MM.1S (cell line): ENCODE data around the gene TEX19.

Experiments
- DNase-seq: peaks from one replicate; pipeline ENCODE4 v3.0.0-alpha.2; 2015
- H2AFZ ChIP-seq: fragments of 300-600 bp; sonication (generic); 2 replicates; pipeline ENCODE4 v1.6.0; 2016; ENCODE audit warnings: antibody characterized with exemption, low read length
- H3F3A ChIP-seq: fragments of 300-600 bp; sonication (generic); 2 replicates; pipeline ENCODE4 v1.6.1; 2016; ENCODE audit warnings: mild to moderate bottlenecking, antibody characterized with exemption, low read length, moderate library complexity, mixed read lengths; ENCODE audit not compliant: insufficient read depth
- H3K27ac ChIP-seq: fragments of 300-600 bp; sonication (generic); 2 replicates; pipeline ENCODE4 v1.5.1; 2016; ENCODE audit warnings: mild to moderate bottlenecking, low read length
- H3K27me3 ChIP-seq: fragments of 300-600 bp; sonication (generic); replicated peaks from 2 replicates; pipeline ENCODE4 v1.6.0; 2016; ENCODE audit warnings: low read length; ENCODE audit not compliant: insufficient read depth
- H3K36me3 ChIP-seq: fragments of 300-600 bp; sonication (generic); replicated peaks from 2 replicates; pipeline ENCODE4 v1.6.1; 2016; ENCODE audit warnings: mild to moderate bottlenecking, low read length, mixed read lengths; ENCODE audit not compliant: insufficient read depth
- H3K4me1 ChIP-seq: fragments of 300-600 bp; sonication (generic); 2 replicates; pipeline ENCODE4 v1.6.1; 2016; ENCODE audit warnings: low read length, mixed read lengths
- H3K4me2 ChIP-seq: fragments of 300-600 bp; sonication (generic); 2 replicates; pipeline ENCODE4 v1.6.0; 2016; ENCODE audit warnings: low read depth, low read length
- H3K4me3 ChIP-seq: fragments of 300-600 bp; sonication (generic); 2 replicates; pipeline ENCODE4 v1.5.1; 2016; ENCODE audit warnings: low read length, mixed read lengths
- H3K79me2 ChIP-seq: fragments of 300-600 bp; sonication (generic); 2 replicates; pipeline ENCODE4 v1.6.1; 2016; ENCODE audit warnings: mixed run types, low read length, mixed read lengths
- H3K9ac ChIP-seq: fragments of 300-600 bp; sonication (generic); 2 replicates; pipeline ENCODE4 v1.6.1; 2016; ENCODE audit warnings: low read length, mixed read lengths
- H3K9me2 ChIP-seq: fragments of 300-600 bp; sonication (generic); replicated peaks from 2 replicates; pipeline ENCODE4 v1.6.1; 2016; ENCODE audit warnings: mild to moderate bottlenecking, low read length, mixed read lengths; ENCODE audit not compliant: insufficient read depth
- H3K9me3 ChIP-seq: fragments of 300-600 bp; sonication (generic); replicated peaks from 2 replicates; pipeline ENCODE4 v1.6.1; 2016; ENCODE audit warnings: mild to moderate bottlenecking, low read length, mixed read lengths; ENCODE audit not compliant: insufficient read depth
- H4K20me1 ChIP-seq: fragments of 300-600 bp; sonication (generic); 2 replicates; pipeline ENCODE4 v1.6.1; 2016; ENCODE audit warnings: mild to moderate bottlenecking, low read length, moderate library complexity, mixed read lengths; ENCODE audit not compliant: insufficient read depth
- EZH2 ChIP-seq: fragments of 300-600 bp; sonication (generic); optimal IDR thresholded peaks from 2 replicates; pipeline ENCODE3; 2017; ENCODE audit warnings: low read depth, mild to moderate bottlenecking, antibody characterized with exemption, low read length, mixed read lengths
- EZH2phosphoT487 ChIP-seq: fragments of 300-600 bp; sonication (generic); IDR thresholded peaks from 2 replicates; pipeline ENCODE4 v1.6.1; 2018; ENCODE audit warnings: antibody characterized with exemption, low read length
- TF ChIP-seq, protein P1 (sequence below): fragments of 300-600 bp; sonication (generic); IDR thresholded peaks from 2 replicates; pipeline ENCODE4 v1.5.1; 2016; ENCODE audit warnings: antibody characterized with exemption, low read length, mixed read lengths

The TEX19 gene

DNA sequence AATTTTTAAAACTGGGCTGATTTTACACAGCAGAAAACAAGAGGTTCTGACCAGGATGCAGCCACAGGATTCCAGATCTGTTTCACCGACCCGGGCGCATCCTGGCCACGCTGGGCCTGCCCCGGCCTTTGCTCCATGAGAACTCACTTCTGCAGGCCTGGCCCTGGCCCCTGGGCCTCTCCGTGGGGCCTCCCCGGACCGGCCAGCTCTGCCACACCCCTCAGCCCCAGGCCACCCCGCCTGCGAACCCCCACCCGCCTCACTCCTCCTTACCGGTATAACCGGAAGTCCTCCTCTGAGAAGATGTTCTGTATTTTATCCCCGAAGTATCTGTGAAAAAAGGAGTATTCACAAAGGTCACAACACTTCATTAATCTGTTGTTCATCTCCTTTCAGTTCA lies 46.0 kb downstream of the TEX19 start:
- peaks cover 29% of the 10 kb centered on the region for H3K4me1 ChIP-seq
- no peak overlapping the region for H2AFZ ChIP-seq
- no peaks in the 10 kb centered on the region for H3K9me3 ChIP-seq
- peaks cover 7% of the 10 kb centered on the region; the same call in 1 of the 2 replicates for H3K79me2 ChIP-seq
- no peak overlapping the region for H3K4me3 ChIP-seq
- no peak for TF ChIP-seq EZH2
- TF ChIP-seq, protein P1, sequence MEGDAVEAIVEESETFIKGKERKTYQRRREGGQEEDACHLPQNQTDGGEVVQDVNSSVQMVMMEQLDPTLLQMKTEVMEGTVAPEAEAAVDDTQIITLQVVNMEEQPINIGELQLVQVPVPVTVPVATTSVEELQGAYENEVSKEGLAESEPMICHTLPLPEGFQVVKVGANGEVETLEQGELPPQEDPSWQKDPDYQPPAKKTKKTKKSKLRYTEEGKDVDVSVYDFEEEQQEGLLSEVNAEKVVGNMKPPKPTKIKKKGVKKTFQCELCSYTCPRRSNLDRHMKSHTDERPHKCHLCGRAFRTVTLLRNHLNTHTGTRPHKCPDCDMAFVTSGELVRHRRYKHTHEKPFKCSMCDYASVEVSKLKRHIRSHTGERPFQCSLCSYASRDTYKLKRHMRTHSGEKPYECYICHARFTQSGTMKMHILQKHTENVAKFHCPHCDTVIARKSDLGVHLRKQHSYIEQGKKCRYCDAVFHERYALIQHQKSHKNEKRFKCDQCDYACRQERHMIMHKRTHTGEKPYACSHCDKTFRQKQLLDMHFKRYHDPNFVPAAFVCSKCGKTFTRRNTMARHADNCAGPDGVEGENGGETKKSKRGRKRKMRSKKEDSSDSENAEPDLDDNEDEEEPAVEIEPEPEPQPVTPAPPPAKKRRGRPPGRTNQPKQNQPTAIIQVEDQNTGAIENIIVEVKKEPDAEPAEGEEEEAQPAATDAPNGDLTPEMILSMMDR = no peak
- TF ChIP-seq EZH2phosphoT487 = no peak
- H3K9ac ChIP-seq = no peak overlapping the region
- no peak overlapping the region for H3K27ac ChIP-seq
- H3F3A ChIP-seq = peaks cover 25% of the 10 kb centered on the region
- DNase-seq = no peak
- H3K4me2 ChIP-seq = no peak overlapping the region
- H3K36me3 ChIP-seq = no peaks in the 10 kb centered on the region
- H4K20me1 ChIP-seq = no peaks in the 10 kb centered on the region
- no peaks in the 10 kb centered on the region for H3K27me3 ChIP-seq
- no peaks in the 10 kb centered on the region for H3K9me2 ChIP-seq

DNA sequence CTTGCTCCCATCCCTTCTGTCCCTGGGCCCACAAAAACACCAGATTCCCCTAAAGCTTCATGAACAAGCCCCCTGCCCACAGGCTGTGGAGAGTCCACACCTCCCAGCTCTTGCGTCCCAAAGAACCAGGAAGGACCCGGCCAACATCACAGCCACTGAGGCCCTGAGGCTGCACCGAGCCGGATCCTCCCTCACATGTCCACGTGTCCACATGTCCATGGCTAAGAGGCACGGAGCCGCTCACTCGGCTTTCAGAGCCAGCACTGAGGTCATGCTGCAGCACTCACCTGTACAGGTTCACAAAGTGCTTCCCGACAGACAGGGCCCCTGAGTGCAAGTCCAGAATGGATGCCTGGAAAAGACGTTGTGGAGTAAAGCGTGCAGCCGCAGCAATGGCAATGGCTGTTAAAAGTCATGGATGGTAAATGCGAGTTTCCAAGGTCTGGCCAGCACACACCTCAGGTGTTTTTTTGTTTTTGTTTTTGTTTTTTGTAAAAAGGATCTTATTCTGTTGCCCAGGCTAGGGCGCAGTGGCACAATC lies 47.2 kb downstream of the TEX19 start:
- no peaks in the 10 kb centered on the region for H4K20me1 ChIP-seq
- H3K36me3 ChIP-seq = no peaks in the 10 kb centered on the region
- H3K27ac ChIP-seq = no peak overlapping the region
- no peaks in the 10 kb centered on the region for H3K9me3 ChIP-seq
- peaks cover 20% of the 10 kb centered on the region for H3F3A ChIP-seq
- TF ChIP-seq EZH2 (no peak), EZH2phosphoT487 (no peak)
- TF ChIP-seq, protein P1 = no peak
- peaks cover 25% of the 10 kb centered on the region for H3K4me1 ChIP-seq
- H3K79me2 ChIP-seq = peaks cover 11% of the 10 kb centered on the region; the same call in 1 of the 2 replicates
- no peak for DNase-seq
- no peak overlapping the region for H3K9ac ChIP-seq
- no peak overlapping the region for H2AFZ ChIP-seq
- H3K4me2 ChIP-seq = no peak overlapping the region
- no peaks in the 10 kb centered on the region for H3K27me3 ChIP-seq
- H3K4me3 ChIP-seq = no peak overlapping the region
- no peaks in the 10 kb centered on the region for H3K9me2 ChIP-seq

DNA sequence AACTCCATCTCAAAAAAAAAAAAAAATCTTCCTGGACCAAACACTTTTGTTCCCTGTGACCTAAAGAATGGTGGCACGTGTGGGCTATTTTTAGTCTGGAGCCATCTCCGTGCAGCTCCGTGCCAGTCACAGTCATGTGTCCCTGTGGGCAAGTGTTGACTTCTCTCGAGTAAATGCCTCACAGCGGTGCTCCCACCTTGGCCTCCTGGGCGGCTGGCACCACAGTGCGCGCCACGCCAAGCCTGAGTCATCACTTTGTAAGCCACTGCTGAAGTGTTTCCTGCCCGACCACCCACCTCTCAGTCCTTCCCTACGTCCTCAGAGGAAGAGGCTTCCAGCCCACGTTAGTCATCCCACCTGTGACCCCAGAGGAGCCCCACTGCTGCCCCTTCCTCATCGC lies 48.2 kb downstream of the TEX19 start:
- no peaks in the 10 kb centered on the region for H3K36me3 ChIP-seq
- H2AFZ ChIP-seq = no peak overlapping the region
- no peak overlapping the region for H3K9ac ChIP-seq
- H3K4me1 ChIP-seq = peaks cover 20% of the 10 kb centered on the region
- DNase-seq = no peak
- H3K4me3 ChIP-seq = no peak overlapping the region
- H3F3A ChIP-seq = peaks cover 20% of the 10 kb centered on the region
- H3K4me2 ChIP-seq = no peak overlapping the region
- peaks cover 17% of the 10 kb centered on the region for H3K79me2 ChIP-seq
- TF ChIP-seq EZH2phosphoT487 (no peak), EZH2 (no peak)
- TF ChIP-seq, protein P1 = no peak
- H3K9me3 ChIP-seq = no peaks in the 10 kb centered on the region
- no peaks in the 10 kb centered on the region for H3K9me2 ChIP-seq
- no peaks in the 10 kb centered on the region for H3K27me3 ChIP-seq
- H3K27ac ChIP-seq = no peak overlapping the region
- H4K20me1 ChIP-seq = no peaks in the 10 kb centered on the region
